ENCODE results near the gene ELMO1. TPM values are rescaled to one million over a fixed set of nuclear protein-coding genes. Genes with fewer than 3 reads are reported as not detected.

Gene ELMO1
- total RNA-seq, 4 donors from 2014 or later: 11.5 to 19.9 (median 17.4) TPM

DNA sequence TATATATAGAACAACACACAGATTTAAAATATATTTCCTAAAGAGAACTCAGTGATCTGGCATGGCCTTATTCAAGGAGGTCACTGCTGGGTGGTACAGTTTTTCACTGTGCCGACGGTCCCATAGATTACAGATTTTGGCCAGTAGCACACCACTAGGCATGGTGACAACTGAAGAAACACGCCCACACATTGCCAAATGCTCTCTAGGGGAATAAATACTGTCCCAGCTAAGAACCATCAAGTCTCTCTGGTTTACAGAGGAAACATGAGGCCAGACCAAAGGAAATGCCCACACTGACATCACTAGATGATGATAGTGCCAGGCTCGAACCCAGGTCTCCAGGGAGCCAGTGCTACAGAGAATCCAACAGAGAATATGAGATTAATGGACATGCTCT is 316.8 kb downstream of the ELMO1 start:
- DNase-seq (ENCODE audit: low spot score in 2 of 2): no peak
- TF ChIP-seq, protein P1, sequence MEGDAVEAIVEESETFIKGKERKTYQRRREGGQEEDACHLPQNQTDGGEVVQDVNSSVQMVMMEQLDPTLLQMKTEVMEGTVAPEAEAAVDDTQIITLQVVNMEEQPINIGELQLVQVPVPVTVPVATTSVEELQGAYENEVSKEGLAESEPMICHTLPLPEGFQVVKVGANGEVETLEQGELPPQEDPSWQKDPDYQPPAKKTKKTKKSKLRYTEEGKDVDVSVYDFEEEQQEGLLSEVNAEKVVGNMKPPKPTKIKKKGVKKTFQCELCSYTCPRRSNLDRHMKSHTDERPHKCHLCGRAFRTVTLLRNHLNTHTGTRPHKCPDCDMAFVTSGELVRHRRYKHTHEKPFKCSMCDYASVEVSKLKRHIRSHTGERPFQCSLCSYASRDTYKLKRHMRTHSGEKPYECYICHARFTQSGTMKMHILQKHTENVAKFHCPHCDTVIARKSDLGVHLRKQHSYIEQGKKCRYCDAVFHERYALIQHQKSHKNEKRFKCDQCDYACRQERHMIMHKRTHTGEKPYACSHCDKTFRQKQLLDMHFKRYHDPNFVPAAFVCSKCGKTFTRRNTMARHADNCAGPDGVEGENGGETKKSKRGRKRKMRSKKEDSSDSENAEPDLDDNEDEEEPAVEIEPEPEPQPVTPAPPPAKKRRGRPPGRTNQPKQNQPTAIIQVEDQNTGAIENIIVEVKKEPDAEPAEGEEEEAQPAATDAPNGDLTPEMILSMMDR (IDR thresholded peaks at IDR 0.05): no peak
- no peak for TF ChIP-seq POLR2A (IDR thresholded peaks at IDR 0.05)
- intact Hi-C loops (cut with DNase I; ENCODE audit: low total_unique reads): no loop called here
- H3K4me3 ChIP-seq (ENCODE audit: low read depth, poor library complexity, severe bottlenecking): no peak overlapping the region
- 63 to 66% methylated on average over 4 of the region's 4 CpGs for WGBS, 2 donors

DNA sequence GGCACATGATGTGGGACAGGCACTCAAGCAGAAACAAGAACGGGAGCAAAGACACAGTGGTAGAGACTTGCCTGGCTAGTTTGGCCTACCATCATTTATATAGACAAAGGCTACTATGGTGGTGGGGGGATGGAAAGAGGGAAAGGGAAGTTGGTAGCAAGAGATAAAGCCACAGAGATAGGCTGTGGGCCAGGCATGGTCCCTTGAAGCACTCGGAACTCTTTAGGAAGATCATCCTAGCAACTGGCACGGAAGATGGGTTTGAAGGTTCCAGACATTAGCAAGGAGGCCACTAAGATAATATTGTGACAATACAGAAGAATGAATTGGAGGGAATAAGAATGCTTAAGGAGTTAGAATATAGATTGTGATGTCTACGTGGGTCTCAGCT is 319.6 kb downstream of the ELMO1 start:
- no peak for DNase-seq (ENCODE audit: low spot score in 2 of 2)
- intact Hi-C loops (cut with DNase I; ENCODE audit: low total_unique reads): no loop called here
- H3K4me3 ChIP-seq (ENCODE audit: low read depth, poor library complexity, severe bottlenecking): no peak overlapping the region
- WGBS, 2 donors: 88 to 93% methylated on average over 4 of the region's 4 CpGs
- no peak for TF ChIP-seq POLR2A (IDR thresholded peaks at IDR 0.05)
- TF ChIP-seq, protein P1 (IDR thresholded peaks at IDR 0.05): no peak

DNA sequence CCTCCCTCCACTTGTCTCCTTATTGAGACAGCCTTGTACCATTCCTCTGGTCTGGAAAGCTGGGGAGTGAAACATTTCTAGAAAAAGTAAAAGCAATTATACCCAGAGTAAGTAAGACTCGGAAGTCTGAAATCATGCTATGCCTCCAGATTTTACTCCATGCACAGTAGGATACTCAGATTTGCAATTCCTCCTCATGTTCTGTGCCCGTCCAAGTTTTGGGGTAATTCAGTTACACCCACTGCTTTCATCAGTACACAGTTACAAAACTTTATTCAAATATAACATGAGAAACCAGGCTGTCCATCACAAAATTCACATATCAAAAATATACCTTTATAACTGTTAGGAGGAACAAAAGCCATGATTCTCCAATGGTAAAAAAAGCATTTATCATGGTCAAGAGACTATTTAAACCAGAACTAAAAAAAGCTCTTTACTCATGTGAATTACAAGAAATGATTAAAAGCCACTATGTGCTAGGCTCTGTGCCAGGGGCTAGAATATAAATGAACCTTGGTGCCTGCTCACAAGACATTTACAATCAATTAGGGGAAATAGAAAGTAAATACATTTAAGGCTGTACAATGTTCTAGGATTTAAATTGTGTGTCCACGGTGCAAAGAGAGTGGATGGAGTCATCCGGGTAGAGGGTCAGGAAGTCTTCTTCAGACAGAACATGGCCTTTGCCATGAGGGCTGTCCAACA is 320.2 kb downstream of the ELMO1 start:
- no peak for DNase-seq (ENCODE audit: low spot score in 2 of 2)
- no peak for TF ChIP-seq POLR2A (IDR thresholded peaks at IDR 0.05)
- TF ChIP-seq, protein P1 (IDR thresholded peaks at IDR 0.05): no peak
- WGBS, 2 donors: 75 to 83% methylated on average over 4 of the region's 4 CpGs
- H3K4me3 ChIP-seq (ENCODE audit: low read depth, poor library complexity, severe bottlenecking): no peak overlapping the region
- intact Hi-C loops (cut with DNase I; ENCODE audit: low total_unique reads): no loop called here

DNA sequence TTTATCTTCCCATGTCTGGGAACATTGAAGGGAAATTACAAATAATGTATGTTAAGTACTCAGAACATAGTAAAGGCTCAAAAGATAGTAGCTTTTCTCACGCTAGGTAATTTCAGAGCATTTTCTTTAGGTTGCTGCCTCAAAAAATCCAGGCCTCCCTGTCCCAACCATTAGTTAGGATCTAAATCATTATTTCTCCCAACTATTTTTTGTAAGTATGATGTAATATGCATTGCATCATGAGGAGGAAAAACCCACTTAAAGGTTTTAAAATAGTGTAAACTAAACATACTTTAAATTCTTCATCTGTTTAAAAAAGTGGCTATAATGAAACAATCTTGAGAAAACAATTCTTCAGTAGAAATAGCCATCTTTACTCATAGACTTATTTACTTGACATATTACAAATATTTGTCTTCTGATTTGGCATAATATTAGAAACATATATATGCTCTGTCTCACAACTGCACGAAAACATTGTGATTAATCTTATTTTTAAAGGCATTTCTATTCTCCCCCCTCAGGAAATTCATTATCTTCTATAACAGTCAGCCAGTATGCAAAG is 329.3 kb downstream of the ELMO1 start:
- no peak overlapping the region for H3K4me3 ChIP-seq (ENCODE audit: low read depth, poor library complexity, severe bottlenecking)
- no peak for DNase-seq (ENCODE audit: low spot score in 2 of 2)
- WGBS, 2 donors: 86 to 87% methylated on average over 2 of the region's 2 CpGs
- no peak for TF ChIP-seq POLR2A (IDR thresholded peaks at IDR 0.05)
- TF ChIP-seq, protein P1 (IDR thresholded peaks at IDR 0.05): no peak
- intact Hi-C loops (cut with DNase I; ENCODE audit: low total_unique reads): no loop called here

DNA sequence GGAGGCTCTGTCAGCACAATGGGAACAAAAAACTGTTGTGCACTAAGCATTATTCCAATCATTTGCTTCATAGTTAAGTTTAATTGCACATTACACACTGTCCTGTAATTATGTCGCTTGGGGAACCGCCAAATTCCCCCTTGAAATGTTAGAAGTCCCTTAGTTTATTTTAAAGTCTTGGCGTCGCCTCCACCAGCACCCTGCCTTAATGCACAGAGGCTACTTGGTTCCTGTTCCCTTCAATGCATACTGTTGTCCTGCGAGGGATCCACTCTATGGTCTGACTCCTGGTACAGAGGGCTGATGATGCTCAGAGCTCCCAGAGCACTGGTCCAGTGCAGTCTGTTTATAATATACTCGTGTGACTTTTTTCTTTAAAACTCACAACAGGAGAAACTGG is 330.7 kb downstream of the ELMO1 start:
- no peak overlapping the region for H3K4me3 ChIP-seq (ENCODE audit: low read depth, poor library complexity, severe bottlenecking)
- TF ChIP-seq POLR2A (IDR thresholded peaks at IDR 0.05): no peak
- TF ChIP-seq, protein P1 (IDR thresholded peaks at IDR 0.05): no peak
- intact Hi-C loops (cut with DNase I; ENCODE audit: low total_unique reads): no loop called here
- no peak for DNase-seq (ENCODE audit: low spot score in 2 of 2)
- 78 to 88% methylated on average over 6 of the region's 6 CpGs for WGBS, 2 donors

Measured in lower leg skin (tissue), 4 donors.